HG03342 (cell line): ENCODE data around the gene KLK7.
"Not testable (repeated sequence)": the region's sequence is repeated elsewhere in the genome, so short reads cannot be mapped to it uniquely, and the experiment has no call there.

Experiments used
- ATAC-seq: cut with Tn5 transposase; IDR thresholded peaks from one replicate; pipeline ENCODE4 v1.9.1; 2021; ENCODE audit warnings: mild to moderate bottlenecking, moderate library complexity; ENCODE audit not compliant: unreplicated experiment

Gene KLK7

GRCh38 chr19:51012661-51013190, 29.0 kb upstream of the KLK7 start:
- no peak for ATAC-seq

GRCh38 chr19:51010066-51010795, 26.5 kb upstream of the KLK7 start:
- ATAC-seq: no peak

- no peak for ATAC-seq
These were observed 25.6 kb upstream of the KLK7 start for GRCh38 chr19:51009061-51009891.

GRCh38 chr19:51007488-51007887, 23.8 kb upstream of the KLK7 start:
- ATAC-seq: no peak

GRCh38 chr19:51006406-51006805, 22.7 kb upstream of the KLK7 start:
- ATAC-seq: no peak

GRCh38 chr19:51005248-51005647, 21.5 kb upstream of the KLK7 start:
- ATAC-seq: no peak

GRCh38 chr19:51003316-51003715, 19.6 kb upstream of the KLK7 start:
- no peak for ATAC-seq

GRCh38 chr19:51002542-51003311, 19.0 kb upstream of the KLK7 start:
- no peak for ATAC-seq

GRCh38 chr19:51002089-51002532, 18.4 kb upstream of the KLK7 start:
- ATAC-seq: no peak

- ATAC-seq: no peak
These were observed 17.8 kb upstream of the KLK7 start, which contains the start of gene KLK8 for GRCh38 chr19:51001515-51001914. KLK8 (minus strand) TSS chr19:51001604; CDS start chr19:51001167, 437 bp downstream.

GRCh38 chr19:51000981-51001380, 17.3 kb upstream of the KLK7 start:
- no peak for ATAC-seq

- no peak for ATAC-seq
These were observed 16.7 kb upstream of the KLK7 start for GRCh38 chr19:51000426-51000825.

- ATAC-seq: no peak
These were observed 15.0 kb upstream of the KLK7 start for GRCh38 chr19:50998686-50999085.

- ATAC-seq: no peak
These were observed 14.3 kb upstream of the KLK7 start for GRCh38 chr19:50998061-50998460.

GRCh38 chr19:50994129-50994528, 10.4 kb upstream of the KLK7 start:
- ATAC-seq: no peak

GRCh38 chr19:50992666-50993035, 8.9 kb upstream of the KLK7 start:
- ATAC-seq: no peak

GRCh38 chr19:50984416-50984815, 699 bp upstream of the KLK7 start:
- not testable (repeated sequence) for ATAC-seq

GRCh38 chr19:50982186-50982585, 1.5 kb downstream of the KLK7 start:
- ATAC-seq: no peak

GRCh38 chr19:50981587-50982146, 2.0 kb downstream of the KLK7 start:
- ATAC-seq: no peak

- no peak for ATAC-seq
These were observed 3.5 kb downstream of the KLK7 start for GRCh38 chr19:50980208-50980607.

GRCh38 chr19:50979758-50980157, 4.0 kb downstream of the KLK7 start:
- no peak for ATAC-seq
